SK-N-DZ (cell line): ENCODE results near the gene REPIN1.
A peak's percentile ranks its signal among the peaks of the same experiment; 100 is the strongest.

ENCODE experiments used
- DNase-seq: peaks from one replicate; pipeline ENCODE4 v3.0.0-alpha.2; 2015; ENCODE audit warnings: low spot score

The REPIN1 gene

GRCh38 chr7:150336746-150337145 is 31.9 kb upstream of the REPIN1 start:
- DNase-seq: no peak

DNA sequence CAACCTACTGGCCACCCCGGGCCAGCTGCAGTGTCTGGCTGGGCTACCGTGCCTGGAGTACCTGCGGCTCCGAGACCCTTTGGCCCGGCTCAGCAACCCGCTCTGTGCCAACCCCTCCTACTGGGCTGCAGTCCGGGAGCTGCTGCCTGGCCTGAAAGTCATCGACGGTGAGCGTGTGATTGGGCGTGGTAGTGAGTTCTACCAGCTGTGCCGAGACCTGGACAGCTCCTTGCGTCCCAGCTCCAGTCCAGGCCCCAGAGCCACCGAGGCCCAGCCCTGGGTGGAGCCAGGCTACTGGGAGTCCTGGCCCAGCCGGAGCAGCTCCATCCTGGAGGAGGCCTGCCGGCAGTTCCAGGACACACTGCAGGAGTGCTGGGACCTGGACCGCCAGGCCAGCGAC is 31.4 kb upstream of the REPIN1 start:
- no peak for DNase-seq

DNA sequence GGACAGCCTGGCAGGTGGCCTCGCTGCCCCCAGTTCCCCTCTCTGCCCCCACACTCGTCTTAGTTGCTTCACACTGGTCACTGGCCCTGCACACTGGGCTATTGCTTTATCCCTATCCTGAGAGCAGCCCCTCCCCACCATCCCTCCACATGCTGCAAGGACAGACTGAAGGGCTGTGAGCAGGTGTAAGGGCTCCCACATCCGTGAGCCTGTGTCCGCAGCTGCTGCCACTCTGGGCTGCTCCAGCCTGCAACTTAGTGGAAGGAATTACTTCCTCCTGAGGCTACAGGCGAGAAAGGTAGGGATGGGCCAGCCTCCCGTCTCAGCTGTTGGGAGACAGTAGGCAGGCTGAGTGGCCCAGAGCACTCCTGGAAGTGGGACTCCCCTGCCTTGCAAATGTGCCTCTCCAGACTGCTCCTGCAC is 31.0 kb upstream of the REPIN1 start:
- no peak for DNase-seq

DNA sequence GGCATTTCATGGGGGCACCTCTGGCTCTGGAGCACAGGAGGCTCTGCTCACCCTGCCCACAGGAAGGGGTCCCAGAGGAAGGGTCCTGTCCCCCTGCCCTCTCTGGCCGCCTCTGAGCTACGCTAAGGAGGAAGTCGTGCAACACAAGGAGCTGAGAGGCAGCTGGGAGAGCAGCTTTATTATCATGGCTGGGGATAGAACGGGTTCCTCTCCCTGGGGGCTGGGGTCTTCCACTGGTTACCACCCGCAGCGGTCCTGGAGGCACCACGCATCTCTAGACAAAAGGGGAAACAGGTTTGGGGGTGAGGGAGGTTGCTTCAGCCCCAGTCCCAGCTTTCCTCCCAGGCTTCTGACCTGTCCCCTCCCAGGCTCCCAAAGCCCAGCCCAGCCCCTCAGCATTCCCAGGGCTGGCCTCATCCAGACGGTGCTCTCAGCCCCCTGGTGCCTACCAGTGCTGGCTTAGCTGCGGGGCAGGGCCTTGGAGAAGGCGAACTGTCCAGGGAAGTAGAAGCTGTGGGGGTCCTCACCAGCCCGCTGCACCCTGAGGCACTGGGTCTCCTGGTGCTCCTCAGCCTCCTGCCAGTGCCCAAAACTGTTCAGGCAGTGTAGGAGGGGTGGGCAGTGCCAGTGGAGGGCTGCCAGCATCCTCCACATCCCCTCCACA is 30.3 kb upstream of the REPIN1 start:
- DNase-seq: no peak

GRCh38 chr7:150339409-150339809 is 29.2 kb upstream of the REPIN1 start:
- DNase-seq: no peak

DNA sequence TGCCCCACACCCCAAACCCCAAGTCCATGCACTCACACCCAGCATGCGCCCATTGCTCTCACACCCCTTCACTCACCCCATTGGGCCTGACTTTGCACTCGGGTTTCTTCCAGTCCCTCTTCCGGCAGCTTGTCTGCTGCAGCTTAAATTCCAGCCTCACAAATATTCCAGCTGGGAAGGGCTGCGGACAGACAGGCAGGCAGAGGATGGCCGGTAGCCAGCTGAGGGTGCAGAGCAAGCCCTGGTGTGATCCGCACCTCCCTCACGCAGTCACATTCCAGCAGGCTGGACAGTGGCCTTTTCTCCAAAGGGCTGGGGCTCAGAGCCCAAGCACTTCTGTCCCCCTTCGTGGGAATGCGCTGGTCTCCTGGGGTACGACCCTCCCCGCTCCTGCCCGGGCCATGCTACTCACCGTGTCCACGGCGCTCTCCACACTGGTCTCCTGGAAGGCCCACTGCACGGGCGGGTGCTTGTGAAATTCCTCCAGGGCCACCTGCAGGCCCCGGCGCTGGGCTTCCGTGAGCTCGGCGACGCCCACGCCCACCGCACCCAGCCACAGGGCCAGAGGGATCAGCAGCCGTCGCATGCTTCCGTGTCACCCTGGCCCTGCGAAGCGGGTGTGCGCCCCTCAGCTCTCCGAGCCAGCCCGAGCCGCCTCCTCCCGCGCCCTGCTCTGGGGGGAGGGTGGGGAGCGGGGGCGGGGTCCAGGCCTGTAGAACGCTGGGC is 28.4 kb upstream of the REPIN1 start:
- DNase-seq: no peak

GRCh38 chr7:150340875-150341262 is 27.8 kb upstream of the REPIN1 start:
- DNase-seq: no peak

GRCh38 chr7:150341263-150342120 is 27.1 kb upstream of the REPIN1 start, which contains the start of gene RARRES2:
TSS of gene RARRES2 (minus strand) at chr7:150341629. CDS start at chr7:150340609, 1,020 bp downstream.
- peak; percentile 49 for DNase-seq

GRCh38 chr7:150342121-150342408 is 26.6 kb upstream of the REPIN1 start:
- no peak for DNase-seq

GRCh38 chr7:150343225-150343624 is 25.4 kb upstream of the REPIN1 start:
- no peak for DNase-seq

- DNase-seq: no peak
Measured at GRCh38 chr7:150344299-150344698, 24.3 kb upstream of the REPIN1 start.

GRCh38 chr7:150345012-150345411 is 23.6 kb upstream of the REPIN1 start:
- no peak for DNase-seq

DNA sequence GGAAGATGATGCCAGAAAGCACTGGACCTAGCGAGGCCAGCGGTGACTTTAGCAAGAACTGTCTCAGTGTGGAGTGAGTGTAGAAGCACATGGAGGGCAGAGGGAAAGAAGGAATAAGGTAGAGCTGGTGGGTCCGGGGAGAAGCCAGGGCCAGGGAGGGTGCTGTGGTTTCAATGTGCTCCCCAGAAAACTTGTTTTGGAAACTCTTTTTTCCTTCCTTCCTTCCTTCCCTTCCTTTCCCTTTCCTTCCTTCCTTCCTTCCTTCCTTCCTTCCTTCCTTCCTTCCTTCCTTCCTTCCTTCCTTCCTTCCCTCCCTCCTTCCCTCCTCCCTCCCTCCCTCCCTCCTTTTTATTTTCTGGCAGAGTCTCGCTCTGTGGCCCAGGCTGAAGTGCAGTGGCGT is 21.7 kb upstream of the REPIN1 start:
- DNase-seq: no peak

DNA sequence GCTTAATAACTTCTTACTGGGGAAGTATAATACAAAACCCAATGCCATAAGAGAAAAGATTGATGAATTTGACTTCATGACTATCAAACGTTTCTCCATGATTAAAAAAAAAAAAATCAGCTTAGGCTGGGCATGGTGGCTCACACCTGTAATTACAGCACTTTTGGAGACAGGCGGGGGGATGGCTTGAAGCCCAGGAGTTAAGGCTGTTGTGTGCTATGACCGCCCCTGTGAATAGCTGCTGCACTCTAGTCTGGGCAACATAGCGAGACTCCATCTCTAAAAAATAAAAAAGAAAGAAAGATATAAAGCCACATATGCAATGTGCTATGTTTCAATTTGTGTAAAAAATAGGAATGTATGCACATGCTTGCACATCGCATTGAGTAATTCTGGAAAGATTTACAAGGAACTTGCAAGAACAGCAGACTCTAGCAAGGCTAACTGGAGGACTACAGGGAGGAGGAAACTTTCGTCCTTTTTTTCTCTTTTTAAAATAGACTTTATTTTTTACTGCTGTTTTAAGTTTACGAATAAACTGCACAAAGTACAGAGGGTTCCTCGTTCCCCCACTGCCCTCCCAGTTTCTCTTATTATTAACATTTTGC is 16.9 kb upstream of the REPIN1 start:
- DNase-seq: no peak

DNA sequence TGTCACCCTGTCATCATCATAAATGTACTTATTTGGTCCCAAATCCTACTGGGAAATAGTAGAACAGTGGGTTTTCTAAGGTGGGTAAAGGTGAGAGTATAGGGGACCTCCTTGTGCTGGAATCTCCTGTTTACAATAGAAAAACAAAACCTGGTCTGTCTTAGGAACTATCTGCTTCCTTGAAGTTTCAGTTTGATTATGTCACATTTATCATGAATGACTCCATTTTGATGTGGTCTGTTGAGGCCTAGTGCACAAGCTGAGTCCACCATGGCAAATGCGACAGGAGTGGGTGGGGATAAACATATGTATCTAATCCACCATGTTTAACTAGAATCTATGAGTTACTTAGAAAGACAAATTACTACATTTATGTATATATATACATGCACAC is 13.0 kb upstream of the REPIN1 start:
- no peak for DNase-seq

GRCh38 chr7:150356265-150356897 is 12.2 kb upstream of the REPIN1 start:
- peak; percentile 57 for DNase-seq

DNA sequence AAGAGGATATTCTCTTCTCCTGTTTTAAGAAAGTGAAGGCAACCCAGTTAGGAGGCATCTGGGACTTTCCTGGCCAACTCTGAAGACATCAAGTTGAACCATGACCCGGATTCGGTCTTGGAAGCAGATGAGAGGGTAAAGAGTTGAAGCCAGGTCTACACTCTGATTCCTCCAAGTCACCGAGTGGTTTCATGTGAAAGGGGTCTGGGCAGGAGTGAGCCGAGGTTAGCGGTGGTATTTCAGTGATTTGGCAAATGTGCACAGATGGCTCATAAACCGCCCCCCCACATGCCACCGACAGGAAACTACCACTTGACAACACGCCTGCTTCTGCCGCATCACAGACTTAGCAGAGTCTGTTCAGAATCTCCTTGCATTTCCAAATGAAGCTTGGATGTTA is 11.4 kb upstream of the REPIN1 start:
- no peak for DNase-seq

DNA sequence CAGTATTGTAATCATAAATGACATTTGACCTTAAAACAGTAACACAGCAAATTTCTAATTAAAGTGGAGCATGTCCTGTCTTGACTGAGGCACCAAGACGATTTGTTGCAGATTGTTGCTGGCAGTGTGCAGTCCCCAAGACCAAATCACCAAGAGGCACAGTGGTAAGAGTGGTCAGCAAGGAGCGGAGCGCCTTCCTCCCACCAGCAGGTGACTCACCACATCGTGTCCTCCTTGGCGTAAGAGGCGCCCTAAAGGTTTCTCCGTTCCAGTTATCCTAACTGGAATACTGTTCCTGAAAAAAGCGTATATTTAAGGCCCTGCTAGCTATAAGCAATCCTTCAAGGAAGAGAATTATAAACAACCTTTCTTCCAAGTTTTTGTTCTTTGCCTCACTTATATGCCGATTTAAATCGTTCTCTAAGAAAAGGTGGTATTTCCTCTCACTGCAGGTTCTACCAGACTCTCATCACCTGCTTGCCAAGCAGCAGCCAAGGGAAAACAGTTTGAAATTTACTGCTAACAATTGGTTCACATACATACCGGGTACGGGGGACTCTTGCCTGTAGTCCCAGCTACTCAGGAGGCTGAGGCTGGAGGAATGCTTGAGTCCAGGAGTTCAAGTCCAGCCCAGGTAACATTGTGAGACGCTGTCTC is 10.7 kb upstream of the REPIN1 start:
- no peak for DNase-seq

GRCh38 chr7:150358433-150358832 is 10.2 kb upstream of the REPIN1 start:
- no peak for DNase-seq

DNA sequence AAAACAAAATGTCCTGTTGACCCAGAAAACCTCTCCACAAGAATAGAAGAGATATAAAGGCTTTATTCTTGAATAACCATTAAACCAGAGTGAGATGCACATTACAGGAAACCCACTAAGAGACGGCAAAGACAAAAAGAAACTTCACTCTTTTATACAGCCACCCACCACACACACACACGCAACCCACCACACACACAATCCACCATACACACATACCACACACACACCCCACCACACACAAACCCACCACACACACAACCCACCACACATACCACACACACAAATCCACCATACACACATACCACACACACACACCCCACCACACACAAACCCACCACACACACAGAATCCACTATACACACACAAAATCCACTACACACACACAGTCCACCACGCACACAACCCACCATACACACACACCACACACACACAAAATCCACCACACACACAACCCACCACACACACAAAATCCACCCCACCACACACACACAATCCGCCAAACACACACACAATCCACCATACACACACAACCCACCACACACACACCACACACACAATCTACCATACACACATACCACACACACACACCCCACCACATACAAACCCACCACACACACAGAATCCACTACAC is 9.5 kb upstream of the REPIN1 start:
- no peak for DNase-seq
